ENCODE measurements around the gene DDX1. TPM values are rescaled to one million over a fixed set of nuclear protein-coding genes. Genes with fewer than 3 reads are reported as not detected.

Gene DDX1
- total and polyA plus RNA-seq, 10 of the 15 experiments (the other 5 are each of a cell fraction or from before 2014, with no cell fraction given), result 53.2 to 134 (median 85.6) TPM

DNA sequence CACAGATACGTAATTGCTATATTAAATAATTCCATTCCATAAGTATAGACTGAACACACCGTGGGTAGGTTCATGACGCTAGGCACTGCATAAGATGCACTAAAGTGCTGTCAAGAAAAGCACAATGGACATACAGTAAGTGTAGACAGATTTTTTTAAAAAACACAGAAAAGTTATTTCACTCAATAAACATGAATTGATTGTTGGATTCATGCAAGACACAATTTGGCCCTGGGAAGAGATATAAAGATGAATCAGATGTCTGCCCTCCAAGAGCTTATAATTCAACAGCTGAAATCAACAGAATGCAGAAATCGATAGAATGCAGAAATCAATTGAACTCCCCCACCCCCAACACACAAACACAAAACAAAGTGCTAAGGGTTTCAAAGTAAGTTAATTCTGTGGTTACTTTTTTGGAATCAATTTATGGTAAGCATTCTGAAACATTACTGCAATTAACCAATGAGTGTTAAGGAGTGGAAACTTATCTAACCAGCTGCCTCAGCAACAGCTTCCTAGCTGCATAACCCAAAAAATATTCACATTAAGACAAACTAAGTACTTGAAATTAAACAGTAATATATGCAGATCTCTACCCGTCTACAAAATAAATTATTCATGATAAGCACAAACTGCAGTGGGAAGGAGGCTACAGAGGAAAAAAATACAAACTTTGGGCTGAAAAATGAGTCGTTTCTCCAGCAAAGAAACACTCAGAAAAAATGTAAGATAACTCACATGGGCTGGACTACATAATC lies 32.1 kb upstream of the DDX1 start:
- H3K4me3 ChIP-seq, result peak overlapping the region; percentile 99
- ChIA-PET RAD21 (ENCODE audit: unreplicated experiment) (no interaction called here), SMC1A (ENCODE audit: uncharacterized antibody, unreplicated experiment) (interaction anchor here (1.4 to 1.6 kb wide), 2 partner anchors 10 to 11 kb away, joined by 3 read pairs; no protein-coding TSS in a partner anchor), CTCF (interaction anchor here (2.0 to 4.7 kb wide), 3 partner anchors 13 to 18 kb away, joined by 9 to 26 read pairs (median 21); no protein-coding TSS in a partner anchor), POLR2A (no interaction called here)
- H3K4me2 ChIP-seq (ENCODE audit: control insufficient read depth, insufficient read depth), result peak overlapping the region; percentile 82
- peaks cover 24% of the 10 kb centered on the region for H3K79me2 ChIP-seq (ENCODE audit: control insufficient read depth, insufficient read depth, low read length)
- H2AFZ ChIP-seq (ENCODE audit: control insufficient read depth, low read depth, low read length), result peak overlapping the region; percentile 6; the same call in 1 of the 2 replicates
- intact Hi-C loops (cut with micrococcal nuclease; ENCODE audit: unreplicated experiment), result no loop called here
- DNase-seq (ENCODE audit: low read depth, low spot score) (no peak), ATAC-seq (no peak), FAIRE-seq (no peak)
- H3K27ac ChIP-seq (ENCODE audit: control insufficient read depth, insufficient read depth), result no peak overlapping the region
- H3K27me3 ChIP-seq (replicated peaks in 1 of 2; ENCODE audit: control insufficient read depth in 2 of 2, insufficient read depth in 2 of 2, low read length in 1 of 2), result no peaks in the 10 kb centered on the region
- peak overlapping the region; percentile 84; the same call in 1 of the 2 replicates for H3K9ac ChIP-seq (ENCODE audit: control insufficient read depth, insufficient read depth, low read length)
- in situ Hi-C loops (cut with MboI), result no loop called here
- BruUV-seq (replicated peaks), result no TSS peak
- H4K20me1 ChIP-seq (ENCODE audit: control insufficient read depth, insufficient read depth), result no peaks in the 10 kb centered on the region
- no peaks in the 10 kb centered on the region for H3K36me3 ChIP-seq (ENCODE audit: control insufficient read depth in 2 of 2, insufficient read depth in 2 of 2, low read length in 1 of 2)
- 86% methylated on average over 6 of the region's 6 CpGs for WGBS (ENCODE audit: insufficient coverage, insufficient replicate concordance, low lambda C conversion rate, missing lambda C conversion rate)
- H3K4me1 ChIP-seq (ENCODE audit: control insufficient read depth, insufficient read depth, low read length), result 0 out of 2 replicates have a peak, but pooled peaks cover 3% of the 10 kb centered on the region
- H3K9me3 ChIP-seq (replicated peaks; ENCODE audit: control insufficient read depth, insufficient read depth, low read length), result no peaks in the 10 kb centered on the region
- TF ChIP-seq NR2F1 (conservative IDR thresholded peaks at IDR 0.05) (no peak), MEF2A (IDR thresholded peaks at IDR 0.05; ENCODE audit: insufficient read depth, low read depth, low read length) (no peak), HDGF (IDR thresholded peaks at IDR 0.05) (no peak), ZZZ3 (IDR thresholded peaks at IDR 0.05; ENCODE audit: control insufficient read depth, insufficient read length, low read depth) (no peak), CREB1 (IDR thresholded peaks at IDR 0.05; ENCODE audit: low read depth) (no peak), IRF4 (IDR thresholded peaks at IDR 0.05; ENCODE audit: low read depth, low read length) (no peak), HDAC6 (IDR thresholded peaks at IDR 0.05; ENCODE audit: unreplicated experiment) (no peak), SIX5 (IDR thresholded peaks at IDR 0.05; ENCODE audit: low read depth, low read length, severe bottlenecking) (no peak), CHD1 (IDR thresholded peaks at IDR 0.05; ENCODE audit: low read depth, low read length) (no peak)
- TF ChIP-seq, protein P1, sequence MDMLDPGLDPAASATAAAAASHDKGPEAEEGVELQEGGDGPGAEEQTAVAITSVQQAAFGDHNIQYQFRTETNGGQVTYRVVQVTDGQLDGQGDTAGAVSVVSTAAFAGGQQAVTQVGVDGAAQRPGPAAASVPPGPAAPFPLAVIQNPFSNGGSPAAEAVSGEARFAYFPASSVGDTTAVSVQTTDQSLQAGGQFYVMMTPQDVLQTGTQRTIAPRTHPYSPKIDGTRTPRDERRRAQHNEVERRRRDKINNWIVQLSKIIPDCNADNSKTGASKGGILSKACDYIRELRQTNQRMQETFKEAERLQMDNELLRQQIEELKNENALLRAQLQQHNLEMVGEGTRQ (IDR thresholded peaks at IDR 0.05; ENCODE audit: borderline replicate concordance, low read depth, low read length), result no peak
- TF ChIP-seq, protein P2, sequence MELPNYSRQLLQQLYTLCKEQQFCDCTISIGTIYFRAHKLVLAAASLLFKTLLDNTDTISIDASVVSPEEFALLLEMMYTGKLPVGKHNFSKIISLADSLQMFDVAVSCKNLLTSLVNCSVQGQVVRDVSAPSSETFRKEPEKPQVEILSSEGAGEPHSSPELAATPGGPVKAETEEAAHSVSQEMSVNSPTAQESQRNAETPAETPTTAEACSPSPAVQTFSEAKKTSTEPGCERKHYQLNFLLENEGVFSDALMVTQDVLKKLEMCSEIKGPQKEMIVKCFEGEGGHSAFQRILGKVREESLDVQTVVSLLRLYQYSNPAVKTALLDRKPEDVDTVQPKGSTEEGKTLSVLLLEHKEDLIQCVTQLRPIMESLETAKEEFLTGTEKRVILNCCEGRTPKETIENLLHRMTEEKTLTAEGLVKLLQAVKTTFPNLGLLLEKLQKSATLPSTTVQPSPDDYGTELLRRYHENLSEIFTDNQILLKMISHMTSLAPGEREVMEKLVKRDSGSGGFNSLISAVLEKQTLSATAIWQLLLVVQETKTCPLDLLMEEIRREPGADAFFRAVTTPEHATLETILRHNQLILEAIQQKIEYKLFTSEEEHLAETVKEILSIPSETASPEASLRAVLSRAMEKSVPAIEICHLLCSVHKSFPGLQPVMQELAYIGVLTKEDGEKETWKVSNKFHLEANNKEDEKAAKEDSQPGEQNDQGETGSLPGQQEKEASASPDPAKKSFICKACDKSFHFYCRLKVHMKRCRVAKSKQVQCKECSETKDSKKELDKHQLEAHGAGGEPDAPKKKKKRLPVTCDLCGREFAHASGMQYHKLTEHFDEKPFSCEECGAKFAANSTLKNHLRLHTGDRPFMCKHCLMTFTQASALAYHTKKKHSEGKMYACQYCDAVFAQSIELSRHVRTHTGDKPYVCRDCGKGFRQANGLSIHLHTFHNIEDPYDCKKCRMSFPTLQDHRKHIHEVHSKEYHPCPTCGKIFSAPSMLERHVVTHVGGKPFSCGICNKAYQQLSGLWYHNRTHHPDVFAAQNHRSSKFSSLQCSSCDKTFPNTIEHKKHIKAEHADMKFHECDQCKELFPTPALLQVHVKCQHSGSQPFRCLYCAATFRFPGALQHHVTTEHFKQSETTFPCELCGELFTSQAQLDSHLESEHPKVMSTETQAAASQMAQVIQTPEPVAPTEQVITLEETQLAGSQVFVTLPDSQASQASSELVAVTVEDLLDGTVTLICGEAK (IDR thresholded peaks at IDR 0.05; ENCODE audit: borderline replicate concordance), result no peak
- TF ChIP-seq, protein P3, sequence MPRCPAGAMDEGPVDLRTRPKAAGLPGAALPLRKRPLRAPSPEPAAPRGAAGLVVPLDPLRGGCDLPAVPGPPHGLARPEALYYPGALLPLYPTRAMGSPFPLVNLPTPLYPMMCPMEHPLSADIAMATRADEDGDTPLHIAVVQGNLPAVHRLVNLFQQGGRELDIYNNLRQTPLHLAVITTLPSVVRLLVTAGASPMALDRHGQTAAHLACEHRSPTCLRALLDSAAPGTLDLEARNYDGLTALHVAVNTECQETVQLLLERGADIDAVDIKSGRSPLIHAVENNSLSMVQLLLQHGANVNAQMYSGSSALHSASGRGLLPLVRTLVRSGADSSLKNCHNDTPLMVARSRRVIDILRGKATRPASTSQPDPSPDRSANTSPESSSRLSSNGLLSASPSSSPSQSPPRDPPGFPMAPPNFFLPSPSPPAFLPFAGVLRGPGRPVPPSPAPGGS (IDR thresholded peaks at IDR 0.05; ENCODE audit: borderline replicate concordance, insufficient read depth, low read depth, low read length, poor library complexity, severe bottlenecking), result no peak
- TF ChIP-seq, protein P4, sequence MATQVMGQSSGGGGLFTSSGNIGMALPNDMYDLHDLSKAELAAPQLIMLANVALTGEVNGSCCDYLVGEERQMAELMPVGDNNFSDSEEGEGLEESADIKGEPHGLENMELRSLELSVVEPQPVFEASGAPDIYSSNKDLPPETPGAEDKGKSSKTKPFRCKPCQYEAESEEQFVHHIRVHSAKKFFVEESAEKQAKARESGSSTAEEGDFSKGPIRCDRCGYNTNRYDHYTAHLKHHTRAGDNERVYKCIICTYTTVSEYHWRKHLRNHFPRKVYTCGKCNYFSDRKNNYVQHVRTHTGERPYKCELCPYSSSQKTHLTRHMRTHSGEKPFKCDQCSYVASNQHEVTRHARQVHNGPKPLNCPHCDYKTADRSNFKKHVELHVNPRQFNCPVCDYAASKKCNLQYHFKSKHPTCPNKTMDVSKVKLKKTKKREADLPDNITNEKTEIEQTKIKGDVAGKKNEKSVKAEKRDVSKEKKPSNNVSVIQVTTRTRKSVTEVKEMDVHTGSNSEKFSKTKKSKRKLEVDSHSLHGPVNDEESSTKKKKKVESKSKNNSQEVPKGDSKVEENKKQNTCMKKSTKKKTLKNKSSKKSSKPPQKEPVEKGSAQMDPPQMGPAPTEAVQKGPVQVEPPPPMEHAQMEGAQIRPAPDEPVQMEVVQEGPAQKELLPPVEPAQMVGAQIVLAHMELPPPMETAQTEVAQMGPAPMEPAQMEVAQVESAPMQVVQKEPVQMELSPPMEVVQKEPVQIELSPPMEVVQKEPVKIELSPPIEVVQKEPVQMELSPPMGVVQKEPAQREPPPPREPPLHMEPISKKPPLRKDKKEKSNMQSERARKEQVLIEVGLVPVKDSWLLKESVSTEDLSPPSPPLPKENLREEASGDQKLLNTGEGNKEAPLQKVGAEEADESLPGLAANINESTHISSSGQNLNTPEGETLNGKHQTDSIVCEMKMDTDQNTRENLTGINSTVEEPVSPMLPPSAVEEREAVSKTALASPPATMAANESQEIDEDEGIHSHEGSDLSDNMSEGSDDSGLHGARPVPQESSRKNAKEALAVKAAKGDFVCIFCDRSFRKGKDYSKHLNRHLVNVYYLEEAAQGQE (IDR thresholded peaks at IDR 0.05; ENCODE audit: low read depth, low read length), result no peak
